OCI-LY7 (cell line): ENCODE data around the gene DENND5B.

Source experiments
- CTCF ChIP-seq: fragments of 200-600 bp; sonication (generic); conservative IDR thresholded peaks from 2 replicates; pipeline ENCODE4 v1.5.1; 2014; ENCODE audit warnings: mild to moderate bottlenecking, antibody characterized with exemption, low read length, moderate library complexity, mixed read lengths
- EZH2phosphoT487 ChIP-seq: fragments of 200-600 bp; sonication (generic); IDR thresholded peaks from 2 replicates; pipeline ENCODE4 v1.6.1; 2018; ENCODE audit warnings: low read depth, borderline replicate concordance, mild to moderate bottlenecking, mixed run types, antibody characterized with exemption, low read length, moderate library complexity, mixed read lengths

DNA sequence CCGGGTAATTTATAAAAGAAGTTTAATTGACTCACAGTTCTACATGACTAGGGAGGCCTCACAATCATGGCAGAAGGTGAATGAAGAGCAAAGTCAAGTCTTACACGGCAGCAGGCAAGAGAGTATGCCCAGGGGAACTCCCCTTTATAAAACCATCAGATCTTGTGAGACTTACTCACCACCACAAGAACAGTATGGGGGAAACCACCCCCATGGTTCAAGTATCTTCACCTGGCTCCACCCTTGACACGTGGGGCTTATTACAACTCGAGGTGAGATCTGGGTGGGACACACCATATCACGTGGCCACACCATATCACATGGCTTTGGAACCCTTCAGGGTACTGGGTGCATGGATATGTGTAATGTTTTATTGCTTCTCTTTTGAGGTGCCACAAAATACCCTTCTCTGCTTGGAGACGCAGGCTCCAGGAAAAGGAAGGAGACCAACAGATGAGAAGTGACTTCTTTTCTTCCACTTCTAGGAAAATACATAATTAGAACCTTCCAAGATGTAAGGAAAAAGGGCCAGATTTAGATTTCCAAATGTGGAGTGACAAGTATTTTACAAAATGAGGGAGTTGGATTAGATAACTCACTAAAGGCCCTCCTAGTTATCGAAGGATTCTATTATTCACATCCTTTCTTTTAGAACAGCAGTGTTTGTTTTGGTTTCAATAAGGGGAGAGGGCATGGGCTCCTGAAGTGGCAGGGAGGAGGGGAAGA, 35.5 kb upstream of the DENND5B start:
- no peak for TF ChIP-seq CTCF
- no peak for TF ChIP-seq EZH2phosphoT487
